ENCODE measurements around the gene CTNNA1.

- TF ChIP-seq CTCF (conservative IDR thresholded peaks at IDR 0.05; ENCODE audit: low read length) = no peak
- no peak for TF ChIP-seq EZH2phosphoT487 (IDR thresholded peaks at IDR 0.05; ENCODE audit: borderline replicate concordance)
Observed at GRCh38 chr5:138745268-138745667, 8.0 kb upstream of the CTNNA1 start.
